ENCODE results near the gene KANSL1. TPM values are rescaled to one million over a fixed set of nuclear protein-coding genes. Genes with fewer than 3 reads are reported as not detected.

The KANSL1 gene, protein sequence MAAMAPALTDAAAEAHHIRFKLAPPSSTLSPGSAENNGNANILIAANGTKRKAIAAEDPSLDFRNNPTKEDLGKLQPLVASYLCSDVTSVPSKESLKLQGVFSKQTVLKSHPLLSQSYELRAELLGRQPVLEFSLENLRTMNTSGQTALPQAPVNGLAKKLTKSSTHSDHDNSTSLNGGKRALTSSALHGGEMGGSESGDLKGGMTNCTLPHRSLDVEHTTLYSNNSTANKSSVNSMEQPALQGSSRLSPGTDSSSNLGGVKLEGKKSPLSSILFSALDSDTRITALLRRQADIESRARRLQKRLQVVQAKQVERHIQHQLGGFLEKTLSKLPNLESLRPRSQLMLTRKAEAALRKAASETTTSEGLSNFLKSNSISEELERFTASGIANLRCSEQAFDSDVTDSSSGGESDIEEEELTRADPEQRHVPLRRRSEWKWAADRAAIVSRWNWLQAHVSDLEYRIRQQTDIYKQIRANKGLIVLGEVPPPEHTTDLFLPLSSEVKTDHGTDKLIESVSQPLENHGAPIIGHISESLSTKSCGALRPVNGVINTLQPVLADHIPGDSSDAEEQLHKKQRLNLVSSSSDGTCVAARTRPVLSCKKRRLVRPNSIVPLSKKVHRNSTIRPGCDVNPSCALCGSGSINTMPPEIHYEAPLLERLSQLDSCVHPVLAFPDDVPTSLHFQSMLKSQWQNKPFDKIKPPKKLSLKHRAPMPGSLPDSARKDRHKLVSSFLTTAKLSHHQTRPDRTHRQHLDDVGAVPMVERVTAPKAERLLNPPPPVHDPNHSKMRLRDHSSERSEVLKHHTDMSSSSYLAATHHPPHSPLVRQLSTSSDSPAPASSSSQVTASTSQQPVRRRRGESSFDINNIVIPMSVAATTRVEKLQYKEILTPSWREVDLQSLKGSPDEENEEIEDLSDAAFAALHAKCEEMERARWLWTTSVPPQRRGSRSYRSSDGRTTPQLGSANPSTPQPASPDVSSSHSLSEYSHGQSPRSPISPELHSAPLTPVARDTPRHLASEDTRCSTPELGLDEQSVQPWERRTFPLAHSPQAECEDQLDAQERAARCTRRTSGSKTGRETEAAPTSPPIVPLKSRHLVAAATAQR (N-terminal part only)
- polyA plus RNA-seq (2012; ENCODE audit: insufficient read length, low read depth), result 30.8 TPM

DNA sequence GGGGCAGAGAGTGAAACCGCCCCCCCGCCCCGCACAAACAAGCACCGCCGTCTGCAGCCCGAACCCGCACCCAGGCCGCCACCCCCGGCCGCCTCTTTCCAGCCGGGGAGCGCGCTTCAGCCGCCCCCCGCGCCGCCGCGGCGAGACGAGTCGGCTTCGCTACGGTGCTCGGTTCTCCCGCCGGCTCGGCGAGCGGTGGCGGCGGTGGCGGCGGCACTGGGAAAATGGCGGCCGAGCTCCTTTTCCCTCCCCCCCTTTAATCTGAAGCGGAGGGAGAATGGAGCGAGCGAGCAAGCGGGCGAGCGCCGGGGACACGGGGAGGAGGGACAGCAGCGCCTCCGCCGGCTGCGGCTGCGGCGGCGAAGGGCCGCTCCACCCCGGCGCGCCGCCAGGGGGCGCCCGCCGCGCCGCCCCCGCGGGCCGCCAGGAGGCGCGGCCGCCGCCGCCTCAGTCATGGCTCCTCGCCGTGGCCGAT, at the start of gene KANSL1:
Gene KANSL1, minus strand, starts transcription at position 279 of the 475 bp plus-strand sequence. CDS start 21,286 bp downstream, outside the sequence.
- TF ChIP-seq FOXP2 (optimal IDR thresholded peaks at IDR 0.05; ENCODE audit: borderline replicate concordance, extremely low read depth, extremely low read length, insufficient read depth) (peak; percentile 52), SIN3A (IDR thresholded peaks at IDR 0.05; ENCODE audit: borderline replicate concordance, insufficient read depth, low read length) (no peak), POLR2AphosphoS5 (IDR thresholded peaks at IDR 0.05; ENCODE audit: low read depth, low read length) (peak; percentile 16; the same call in 1 of the 2 replicates), TAF1 (IDR thresholded peaks at IDR 0.05; ENCODE audit: borderline replicate concordance, insufficient read depth, low read length) (peak; percentile 79)
- TF ChIP-seq, protein P1, sequence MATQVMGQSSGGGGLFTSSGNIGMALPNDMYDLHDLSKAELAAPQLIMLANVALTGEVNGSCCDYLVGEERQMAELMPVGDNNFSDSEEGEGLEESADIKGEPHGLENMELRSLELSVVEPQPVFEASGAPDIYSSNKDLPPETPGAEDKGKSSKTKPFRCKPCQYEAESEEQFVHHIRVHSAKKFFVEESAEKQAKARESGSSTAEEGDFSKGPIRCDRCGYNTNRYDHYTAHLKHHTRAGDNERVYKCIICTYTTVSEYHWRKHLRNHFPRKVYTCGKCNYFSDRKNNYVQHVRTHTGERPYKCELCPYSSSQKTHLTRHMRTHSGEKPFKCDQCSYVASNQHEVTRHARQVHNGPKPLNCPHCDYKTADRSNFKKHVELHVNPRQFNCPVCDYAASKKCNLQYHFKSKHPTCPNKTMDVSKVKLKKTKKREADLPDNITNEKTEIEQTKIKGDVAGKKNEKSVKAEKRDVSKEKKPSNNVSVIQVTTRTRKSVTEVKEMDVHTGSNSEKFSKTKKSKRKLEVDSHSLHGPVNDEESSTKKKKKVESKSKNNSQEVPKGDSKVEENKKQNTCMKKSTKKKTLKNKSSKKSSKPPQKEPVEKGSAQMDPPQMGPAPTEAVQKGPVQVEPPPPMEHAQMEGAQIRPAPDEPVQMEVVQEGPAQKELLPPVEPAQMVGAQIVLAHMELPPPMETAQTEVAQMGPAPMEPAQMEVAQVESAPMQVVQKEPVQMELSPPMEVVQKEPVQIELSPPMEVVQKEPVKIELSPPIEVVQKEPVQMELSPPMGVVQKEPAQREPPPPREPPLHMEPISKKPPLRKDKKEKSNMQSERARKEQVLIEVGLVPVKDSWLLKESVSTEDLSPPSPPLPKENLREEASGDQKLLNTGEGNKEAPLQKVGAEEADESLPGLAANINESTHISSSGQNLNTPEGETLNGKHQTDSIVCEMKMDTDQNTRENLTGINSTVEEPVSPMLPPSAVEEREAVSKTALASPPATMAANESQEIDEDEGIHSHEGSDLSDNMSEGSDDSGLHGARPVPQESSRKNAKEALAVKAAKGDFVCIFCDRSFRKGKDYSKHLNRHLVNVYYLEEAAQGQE (IDR thresholded peaks at IDR 0.05; ENCODE audit: insufficient read depth in 1 of 2, low read depth in 2 of 2, low read length in 2 of 2), result no peak

DNA sequence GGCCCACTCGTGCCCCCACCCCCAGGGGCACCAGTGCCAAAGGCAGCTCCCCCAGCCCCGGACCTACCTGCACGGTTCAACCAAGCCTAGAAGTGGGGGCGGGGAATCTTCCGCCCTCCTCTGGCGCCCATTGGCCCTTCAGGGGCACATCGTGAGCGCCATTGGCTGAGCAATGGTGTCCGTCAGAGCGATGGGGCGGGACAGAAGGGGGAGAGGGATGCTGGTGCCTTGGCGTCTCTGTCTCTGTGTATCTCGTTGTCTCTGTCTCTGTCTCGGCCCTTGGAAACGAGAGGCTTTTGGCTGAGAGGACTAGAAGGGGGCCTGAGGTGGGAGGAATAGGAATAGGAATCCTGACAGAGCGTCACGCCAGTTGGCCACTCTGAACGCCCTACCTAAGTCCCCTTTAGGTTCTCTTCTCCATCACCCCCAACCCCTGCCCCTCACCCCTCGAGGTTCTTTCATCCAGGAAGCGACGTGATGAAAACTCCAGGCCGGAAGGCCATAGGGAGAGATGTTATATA, 32.1 kb upstream of the KANSL1 start:
- TF ChIP-seq POLR2AphosphoS5 (IDR thresholded peaks at IDR 0.05; ENCODE audit: low read depth, low read length), result peak; percentile 55
- peak; percentile 46; the same call in 1 of the 2 replicates for TF ChIP-seq TAF1 (IDR thresholded peaks at IDR 0.05; ENCODE audit: borderline replicate concordance, insufficient read depth, low read length)

DNA sequence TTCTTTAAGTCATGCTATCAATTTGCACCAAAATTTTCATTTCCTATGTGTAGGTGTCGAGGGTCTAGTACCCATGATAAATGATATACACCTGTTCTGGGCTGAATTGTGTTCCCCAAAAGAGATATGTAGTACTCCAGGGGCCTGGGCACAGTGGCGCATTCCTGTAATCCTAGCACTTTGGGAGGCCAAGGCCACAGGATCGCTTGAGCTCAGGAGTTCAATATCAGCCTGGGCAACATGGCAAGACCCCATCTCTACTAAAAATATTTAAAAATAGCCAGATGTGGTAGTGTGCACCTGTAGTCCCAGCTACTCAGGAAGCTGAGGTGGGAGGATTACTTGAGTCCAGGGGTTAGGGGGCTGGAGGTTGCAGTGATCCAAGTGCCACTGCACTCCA, 23.5 kb upstream of the KANSL1 start:
- TF ChIP-seq POLR2AphosphoS5 (IDR thresholded peaks at IDR 0.05; ENCODE audit: low read depth, low read length) (no peak), TAF1 (IDR thresholded peaks at IDR 0.05; ENCODE audit: borderline replicate concordance, insufficient read depth, low read length) (no peak), SIN3A (IDR thresholded peaks at IDR 0.05; ENCODE audit: borderline replicate concordance, insufficient read depth, low read length) (no peak), FOXP2 (optimal IDR thresholded peaks at IDR 0.05; ENCODE audit: borderline replicate concordance, extremely low read depth, extremely low read length, insufficient read depth) (no peak)
- TF ChIP-seq, protein P1 (IDR thresholded peaks at IDR 0.05; ENCODE audit: insufficient read depth in 1 of 2, low read depth in 2 of 2, low read length in 2 of 2), result no peak

DNA sequence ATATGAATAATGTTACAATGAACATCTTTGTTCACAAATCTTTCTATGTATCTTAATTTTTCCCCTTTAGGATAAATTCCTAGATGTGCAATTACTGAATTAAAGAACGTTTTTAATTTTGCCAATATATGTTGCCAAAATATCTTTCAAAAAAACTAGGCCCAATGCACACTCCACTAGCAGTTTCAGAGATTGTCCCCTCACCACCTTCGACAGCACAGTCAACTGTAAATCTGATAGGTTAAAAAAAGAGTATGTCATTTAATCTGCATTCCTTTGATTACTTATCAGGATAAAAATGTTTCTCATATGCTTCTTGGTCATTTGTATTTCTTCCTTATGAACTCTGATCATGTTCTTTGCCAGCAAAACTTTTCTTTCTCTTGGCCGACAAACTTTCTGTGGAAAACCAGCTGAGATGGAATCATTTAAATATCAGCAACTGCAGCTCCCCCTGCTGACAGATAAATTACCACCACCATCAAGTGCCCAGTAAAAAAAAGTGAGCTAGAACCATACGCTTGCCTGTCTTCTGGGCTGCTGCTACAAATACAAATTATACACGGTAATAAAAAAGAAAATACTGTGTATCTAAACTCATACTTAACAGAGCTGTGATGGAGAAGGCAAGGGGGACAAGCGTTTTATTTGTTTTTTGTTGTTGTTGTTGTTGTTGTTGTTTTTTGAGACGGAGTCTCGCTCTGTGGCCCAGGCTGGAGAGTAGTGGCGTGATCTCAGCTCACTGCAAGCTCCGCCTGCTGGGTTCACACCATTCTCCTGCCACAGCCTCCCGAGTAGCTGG, 19.6 kb upstream of the KANSL1 start:
- TF ChIP-seq, protein P1 (IDR thresholded peaks at IDR 0.05; ENCODE audit: insufficient read depth in 1 of 2, low read depth in 2 of 2, low read length in 2 of 2), result no peak
- no peak for TF ChIP-seq SIN3A (IDR thresholded peaks at IDR 0.05; ENCODE audit: borderline replicate concordance, insufficient read depth, low read length)
- TF ChIP-seq TAF1 (IDR thresholded peaks at IDR 0.05; ENCODE audit: borderline replicate concordance, insufficient read depth, low read length), result no peak
- no peak for TF ChIP-seq POLR2AphosphoS5 (IDR thresholded peaks at IDR 0.05; ENCODE audit: low read depth, low read length)
- TF ChIP-seq FOXP2 (optimal IDR thresholded peaks at IDR 0.05; ENCODE audit: borderline replicate concordance, extremely low read depth, extremely low read length, insufficient read depth), result no peak
